Neural crest cell (in vitro differentiated cells): ENCODE results near the gene ZNF609. TPM values are rescaled to one million over a fixed set of nuclear protein-coding genes. Genes with fewer than 3 reads are reported as not detected.

ENCODE experiments used
- DNase-seq: peaks from one replicate; pipeline ENCODE4 v3.0.0; 2021; ENCODE audit warnings: low read depth, mixed read lengths, low spot score
- H3K27ac Mint-ChIP-seq: one replicate; pipeline ENCODE4 v1.8.0; 2021; ENCODE audit warnings: mild to moderate bottlenecking, mixed read lengths; ENCODE audit not compliant: unreplicated experiment
- H3K27me3 Mint-ChIP-seq: 2 replicates; pipeline ENCODE4 v1.8.0; 2021; ENCODE audit warnings: low read depth, mild to moderate bottlenecking, mixed read lengths
- H3K36me3 Mint-ChIP-seq: 2 replicates; pipeline ENCODE4 v1.8.0; 2021; ENCODE audit warnings: low read depth, mild to moderate bottlenecking, mixed read lengths
- H3K4me1 Mint-ChIP-seq: 2 replicates; pipeline ENCODE4 v1.8.0; 2021; ENCODE audit warnings: mixed read lengths
- H3K4me3 Mint-ChIP-seq: one replicate; pipeline ENCODE4 v1.8.0; 2021; ENCODE audit warnings: mild to moderate bottlenecking, mixed read lengths
- H3K9me3 Mint-ChIP-seq: 2 replicates; pipeline ENCODE4 v1.8.0; 2021; ENCODE audit warnings: mixed read lengths
- total RNA-seq: library from RNA; stranded (reverse); gene quantifications from 2 replicates; pipeline ENCODE4 v1.2.1, GENCODE V29; 2021
- TF ChIP-seq, protein P1 (sequence below): fragments of 200-600 bp; sonication (generic); conservative IDR thresholded peaks from 2 replicates; pipeline ENCODE4 v1.5.0; 2021; ENCODE audit warnings: antibody characterized with exemption, mild to moderate bottlenecking

ZNF609 gene
- total RNA-seq, 1 donor from 2014 or later = 43.0 TPM

DNA sequence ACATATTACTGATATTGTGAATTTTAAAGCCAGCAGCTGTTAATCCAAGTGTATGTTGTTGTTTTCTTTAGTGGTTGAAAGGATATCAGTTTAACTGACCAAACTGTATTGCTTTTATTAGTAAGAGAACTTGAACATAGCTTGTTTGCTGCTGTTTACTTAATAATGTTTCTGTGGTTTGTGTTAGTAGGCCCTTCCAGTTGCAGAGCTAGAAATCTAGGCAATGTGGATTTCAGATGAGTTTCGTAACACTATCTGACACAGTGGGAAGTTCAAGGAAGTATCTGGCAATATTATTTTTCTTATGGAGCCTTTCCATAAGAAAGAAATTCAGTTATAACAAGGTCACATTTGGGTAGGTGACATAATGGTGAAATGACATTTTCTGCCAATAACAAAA, 18.5 kb downstream of the ZNF609 start:
- Mint-ChIP-seq H3K27ac (no peak overlapping the region), H3K4me1 (peaks cover 16% of the 10 kb centered on the region), H3K9me3 (no peaks in the 10 kb centered on the region), H3K36me3 (peaks cover 3% of the 10 kb centered on the region), H3K27me3 (no peaks in the 10 kb centered on the region), H3K4me3 (no peak overlapping the region)
- TF ChIP-seq, protein P1, sequence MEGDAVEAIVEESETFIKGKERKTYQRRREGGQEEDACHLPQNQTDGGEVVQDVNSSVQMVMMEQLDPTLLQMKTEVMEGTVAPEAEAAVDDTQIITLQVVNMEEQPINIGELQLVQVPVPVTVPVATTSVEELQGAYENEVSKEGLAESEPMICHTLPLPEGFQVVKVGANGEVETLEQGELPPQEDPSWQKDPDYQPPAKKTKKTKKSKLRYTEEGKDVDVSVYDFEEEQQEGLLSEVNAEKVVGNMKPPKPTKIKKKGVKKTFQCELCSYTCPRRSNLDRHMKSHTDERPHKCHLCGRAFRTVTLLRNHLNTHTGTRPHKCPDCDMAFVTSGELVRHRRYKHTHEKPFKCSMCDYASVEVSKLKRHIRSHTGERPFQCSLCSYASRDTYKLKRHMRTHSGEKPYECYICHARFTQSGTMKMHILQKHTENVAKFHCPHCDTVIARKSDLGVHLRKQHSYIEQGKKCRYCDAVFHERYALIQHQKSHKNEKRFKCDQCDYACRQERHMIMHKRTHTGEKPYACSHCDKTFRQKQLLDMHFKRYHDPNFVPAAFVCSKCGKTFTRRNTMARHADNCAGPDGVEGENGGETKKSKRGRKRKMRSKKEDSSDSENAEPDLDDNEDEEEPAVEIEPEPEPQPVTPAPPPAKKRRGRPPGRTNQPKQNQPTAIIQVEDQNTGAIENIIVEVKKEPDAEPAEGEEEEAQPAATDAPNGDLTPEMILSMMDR = no peak
- no peak for DNase-seq

DNA sequence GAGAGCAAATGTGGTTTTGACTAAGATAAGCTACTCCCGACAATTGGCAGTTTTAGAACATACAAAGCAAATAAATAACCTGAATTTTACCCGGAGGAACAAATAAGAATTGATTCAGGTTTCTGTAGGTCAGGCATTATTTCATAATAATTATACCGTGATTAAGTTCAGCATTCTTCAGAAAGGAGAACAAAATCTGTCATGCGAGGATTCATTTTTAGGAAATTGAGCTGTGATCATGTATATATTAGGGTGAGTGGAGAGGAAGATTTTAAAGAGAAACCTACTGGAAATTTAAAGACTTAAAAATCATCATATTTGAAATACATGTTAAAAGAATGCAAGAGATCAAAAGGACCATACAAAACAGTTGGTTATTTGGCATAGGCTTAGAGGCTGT, 20.5 kb downstream of the ZNF609 start:
- no peak overlapping the region for H3K4me3 Mint-ChIP-seq
- H3K27me3 Mint-ChIP-seq = no peaks in the 10 kb centered on the region
- no peak overlapping the region for H3K27ac Mint-ChIP-seq
- no peaks in the 10 kb centered on the region for H3K36me3 Mint-ChIP-seq
- peaks cover 13% of the 10 kb centered on the region for H3K4me1 Mint-ChIP-seq
- H3K9me3 Mint-ChIP-seq = no peaks in the 10 kb centered on the region
- no peak for DNase-seq
- TF ChIP-seq, protein P1 = no peak

DNA sequence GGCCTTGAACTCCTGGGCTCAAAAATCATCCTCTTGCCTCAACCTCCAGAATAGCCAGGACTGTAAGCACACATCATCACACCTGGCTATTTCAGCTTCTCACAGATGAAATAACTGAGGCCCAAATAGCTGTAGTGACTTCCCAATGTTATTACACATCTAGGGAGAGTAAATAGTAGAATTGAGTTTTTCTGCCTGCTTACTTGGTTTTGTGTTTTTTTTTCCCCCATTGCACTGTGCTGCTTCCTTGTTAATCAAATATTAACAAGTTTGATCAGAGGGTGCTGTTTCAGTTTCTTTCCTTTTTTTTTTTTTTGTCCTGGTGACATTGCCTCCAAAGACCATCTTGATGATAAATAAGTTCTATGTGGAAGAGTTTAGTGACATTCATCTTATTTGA, 23.4 kb downstream of the ZNF609 start:
- Mint-ChIP-seq H3K4me1 (peaks cover 11% of the 10 kb centered on the region), H3K27me3 (no peaks in the 10 kb centered on the region), H3K36me3 (no peaks in the 10 kb centered on the region), H3K27ac (no peak overlapping the region), H3K4me3 (no peak overlapping the region), H3K9me3 (no peaks in the 10 kb centered on the region)
- no peak for DNase-seq
- TF ChIP-seq, protein P1 = no peak

DNA sequence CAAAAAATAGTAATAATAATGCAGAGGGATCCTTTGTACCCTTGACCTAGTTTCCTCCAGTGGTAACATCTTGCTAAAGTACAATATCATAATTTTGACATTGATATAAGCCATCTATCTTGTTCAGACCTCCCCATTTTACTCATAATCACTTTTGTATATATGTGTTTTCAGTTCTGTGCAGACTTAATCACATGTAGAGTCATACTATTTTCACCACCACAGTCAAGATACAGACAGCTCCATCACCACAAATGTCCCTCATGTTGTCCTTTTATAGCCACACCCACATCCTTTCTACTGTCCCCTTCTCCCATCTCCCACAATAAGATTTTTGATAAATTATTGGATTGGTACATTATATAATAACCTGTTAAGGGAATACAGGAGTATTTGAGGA, 25.4 kb downstream of the ZNF609 start:
- H3K27me3 Mint-ChIP-seq = no peaks in the 10 kb centered on the region
- no peak overlapping the region for H3K27ac Mint-ChIP-seq
- H3K9me3 Mint-ChIP-seq = no peaks in the 10 kb centered on the region
- H3K4me3 Mint-ChIP-seq = no peak overlapping the region
- H3K36me3 Mint-ChIP-seq = no peaks in the 10 kb centered on the region
- TF ChIP-seq, protein P1 = no peak
- DNase-seq = no peak
- H3K4me1 Mint-ChIP-seq = peaks cover 8% of the 10 kb centered on the region

DNA sequence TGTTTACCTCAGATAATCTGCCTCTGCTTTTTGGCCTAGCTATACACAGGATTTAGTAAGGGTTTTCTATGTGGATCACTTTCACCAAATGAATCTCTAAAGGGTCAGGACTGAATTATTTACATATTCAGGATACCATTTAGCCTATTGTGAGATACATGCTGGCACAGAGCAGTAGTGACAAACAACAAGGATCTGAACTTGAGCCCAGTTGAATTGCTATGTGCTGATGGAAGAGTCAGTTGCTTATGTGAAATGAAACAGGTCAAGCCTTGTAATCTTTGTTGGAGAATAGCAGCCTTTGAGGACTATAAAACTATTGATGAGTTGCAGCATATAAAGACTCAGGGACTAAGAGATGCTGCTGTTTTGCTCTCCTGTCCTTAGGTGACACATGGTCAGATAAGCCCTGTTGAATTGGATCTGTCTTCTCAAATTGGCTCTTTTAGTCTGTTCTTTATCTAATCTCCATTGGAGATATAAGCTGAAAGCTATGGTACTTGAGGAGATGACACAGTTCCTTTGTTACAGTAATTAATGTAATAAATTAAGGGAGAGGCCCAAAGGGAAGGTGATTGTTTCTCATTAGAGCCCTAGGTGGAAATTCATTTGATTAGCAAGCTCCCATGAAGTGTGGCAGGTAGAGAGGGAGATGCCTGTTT, 30.4 kb downstream of the ZNF609 start:
- H3K4me3 Mint-ChIP-seq = no peak overlapping the region
- no peak for DNase-seq
- TF ChIP-seq, protein P1 = no peak
- no peaks in the 10 kb centered on the region for H3K27me3 Mint-ChIP-seq
- H3K4me1 Mint-ChIP-seq = peaks cover 4% of the 10 kb centered on the region
- no peaks in the 10 kb centered on the region for H3K9me3 Mint-ChIP-seq
- H3K36me3 Mint-ChIP-seq = no peaks in the 10 kb centered on the region
- no peak overlapping the region for H3K27ac Mint-ChIP-seq
